ENCODE data around the gene MSLN. TPM values are rescaled to one million over a fixed set of nuclear protein-coding genes. Genes with fewer than 3 reads are reported as not detected.

MSLN gene
- total and polyA plus RNA-seq, 9 of the 15 experiments (the other 6 are each of a cell fraction or from before 2014, with no cell fraction given): not detected

GRCh38 chr16:720990-721764 is 39.4 kb upstream of the MSLN start, which contains the start of gene ANTKMT (continued):
- TF ChIP-seq, protein P1, sequence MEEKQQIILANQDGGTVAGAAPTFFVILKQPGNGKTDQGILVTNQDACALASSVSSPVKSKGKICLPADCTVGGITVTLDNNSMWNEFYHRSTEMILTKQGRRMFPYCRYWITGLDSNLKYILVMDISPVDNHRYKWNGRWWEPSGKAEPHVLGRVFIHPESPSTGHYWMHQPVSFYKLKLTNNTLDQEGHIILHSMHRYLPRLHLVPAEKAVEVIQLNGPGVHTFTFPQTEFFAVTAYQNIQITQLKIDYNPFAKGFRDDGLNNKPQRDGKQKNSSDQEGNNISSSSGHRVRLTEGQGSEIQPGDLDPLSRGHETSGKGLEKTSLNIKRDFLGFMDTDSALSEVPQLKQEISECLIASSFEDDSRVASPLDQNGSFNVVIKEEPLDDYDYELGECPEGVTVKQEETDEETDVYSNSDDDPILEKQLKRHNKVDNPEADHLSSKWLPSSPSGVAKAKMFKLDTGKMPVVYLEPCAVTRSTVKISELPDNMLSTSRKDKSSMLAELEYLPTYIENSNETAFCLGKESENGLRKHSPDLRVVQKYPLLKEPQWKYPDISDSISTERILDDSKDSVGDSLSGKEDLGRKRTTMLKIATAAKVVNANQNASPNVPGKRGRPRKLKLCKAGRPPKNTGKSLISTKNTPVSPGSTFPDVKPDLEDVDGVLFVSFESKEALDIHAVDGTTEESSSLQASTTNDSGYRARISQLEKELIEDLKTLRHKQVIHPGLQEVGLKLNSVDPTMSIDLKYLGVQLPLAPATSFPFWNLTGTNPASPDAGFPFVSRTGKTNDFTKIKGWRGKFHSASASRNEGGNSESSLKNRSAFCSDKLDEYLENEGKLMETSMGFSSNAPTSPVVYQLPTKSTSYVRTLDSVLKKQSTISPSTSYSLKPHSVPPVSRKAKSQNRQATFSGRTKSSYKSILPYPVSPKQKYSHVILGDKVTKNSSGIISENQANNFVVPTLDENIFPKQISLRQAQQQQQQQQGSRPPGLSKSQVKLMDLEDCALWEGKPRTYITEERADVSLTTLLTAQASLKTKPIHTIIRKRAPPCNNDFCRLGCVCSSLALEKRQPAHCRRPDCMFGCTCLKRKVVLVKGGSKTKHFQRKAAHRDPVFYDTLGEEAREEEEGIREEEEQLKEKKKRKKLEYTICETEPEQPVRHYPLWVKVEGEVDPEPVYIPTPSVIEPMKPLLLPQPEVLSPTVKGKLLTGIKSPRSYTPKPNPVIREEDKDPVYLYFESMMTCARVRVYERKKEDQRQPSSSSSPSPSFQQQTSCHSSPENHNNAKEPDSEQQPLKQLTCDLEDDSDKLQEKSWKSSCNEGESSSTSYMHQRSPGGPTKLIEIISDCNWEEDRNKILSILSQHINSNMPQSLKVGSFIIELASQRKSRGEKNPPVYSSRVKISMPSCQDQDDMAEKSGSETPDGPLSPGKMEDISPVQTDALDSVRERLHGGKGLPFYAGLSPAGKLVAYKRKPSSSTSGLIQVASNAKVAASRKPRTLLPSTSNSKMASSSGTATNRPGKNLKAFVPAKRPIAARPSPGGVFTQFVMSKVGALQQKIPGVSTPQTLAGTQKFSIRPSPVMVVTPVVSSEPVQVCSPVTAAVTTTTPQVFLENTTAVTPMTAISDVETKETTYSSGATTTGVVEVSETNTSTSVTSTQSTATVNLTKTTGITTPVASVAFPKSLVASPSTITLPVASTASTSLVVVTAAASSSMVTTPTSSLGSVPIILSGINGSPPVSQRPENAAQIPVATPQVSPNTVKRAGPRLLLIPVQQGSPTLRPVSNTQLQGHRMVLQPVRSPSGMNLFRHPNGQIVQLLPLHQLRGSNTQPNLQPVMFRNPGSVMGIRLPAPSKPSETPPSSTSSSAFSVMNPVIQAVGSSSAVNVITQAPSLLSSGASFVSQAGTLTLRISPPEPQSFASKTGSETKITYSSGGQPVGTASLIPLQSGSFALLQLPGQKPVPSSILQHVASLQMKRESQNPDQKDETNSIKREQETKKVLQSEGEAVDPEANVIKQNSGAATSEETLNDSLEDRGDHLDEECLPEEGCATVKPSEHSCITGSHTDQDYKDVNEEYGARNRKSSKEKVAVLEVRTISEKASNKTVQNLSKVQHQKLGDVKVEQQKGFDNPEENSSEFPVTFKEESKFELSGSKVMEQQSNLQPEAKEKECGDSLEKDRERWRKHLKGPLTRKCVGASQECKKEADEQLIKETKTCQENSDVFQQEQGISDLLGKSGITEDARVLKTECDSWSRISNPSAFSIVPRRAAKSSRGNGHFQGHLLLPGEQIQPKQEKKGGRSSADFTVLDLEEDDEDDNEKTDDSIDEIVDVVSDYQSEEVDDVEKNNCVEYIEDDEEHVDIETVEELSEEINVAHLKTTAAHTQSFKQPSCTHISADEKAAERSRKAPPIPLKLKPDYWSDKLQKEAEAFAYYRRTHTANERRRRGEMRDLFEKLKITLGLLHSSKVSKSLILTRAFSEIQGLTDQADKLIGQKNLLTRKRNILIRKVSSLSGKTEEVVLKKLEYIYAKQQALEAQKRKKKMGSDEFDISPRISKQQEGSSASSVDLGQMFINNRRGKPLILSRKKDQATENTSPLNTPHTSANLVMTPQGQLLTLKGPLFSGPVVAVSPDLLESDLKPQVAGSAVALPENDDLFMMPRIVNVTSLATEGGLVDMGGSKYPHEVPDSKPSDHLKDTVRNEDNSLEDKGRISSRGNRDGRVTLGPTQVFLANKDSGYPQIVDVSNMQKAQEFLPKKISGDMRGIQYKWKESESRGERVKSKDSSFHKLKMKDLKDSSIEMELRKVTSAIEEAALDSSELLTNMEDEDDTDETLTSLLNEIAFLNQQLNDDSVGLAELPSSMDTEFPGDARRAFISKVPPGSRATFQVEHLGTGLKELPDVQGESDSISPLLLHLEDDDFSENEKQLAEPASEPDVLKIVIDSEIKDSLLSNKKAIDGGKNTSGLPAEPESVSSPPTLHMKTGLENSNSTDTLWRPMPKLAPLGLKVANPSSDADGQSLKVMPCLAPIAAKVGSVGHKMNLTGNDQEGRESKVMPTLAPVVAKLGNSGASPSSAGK (IDR thresholded peaks at IDR 0.05): peak; percentile 97
- no peak; the same call in 1 of the 2 replicates for TF ChIP-seq ILF3 (IDR thresholded peaks at IDR 0.05; ENCODE audit: borderline replicate concordance)
- TF ChIP-seq, protein P2, sequence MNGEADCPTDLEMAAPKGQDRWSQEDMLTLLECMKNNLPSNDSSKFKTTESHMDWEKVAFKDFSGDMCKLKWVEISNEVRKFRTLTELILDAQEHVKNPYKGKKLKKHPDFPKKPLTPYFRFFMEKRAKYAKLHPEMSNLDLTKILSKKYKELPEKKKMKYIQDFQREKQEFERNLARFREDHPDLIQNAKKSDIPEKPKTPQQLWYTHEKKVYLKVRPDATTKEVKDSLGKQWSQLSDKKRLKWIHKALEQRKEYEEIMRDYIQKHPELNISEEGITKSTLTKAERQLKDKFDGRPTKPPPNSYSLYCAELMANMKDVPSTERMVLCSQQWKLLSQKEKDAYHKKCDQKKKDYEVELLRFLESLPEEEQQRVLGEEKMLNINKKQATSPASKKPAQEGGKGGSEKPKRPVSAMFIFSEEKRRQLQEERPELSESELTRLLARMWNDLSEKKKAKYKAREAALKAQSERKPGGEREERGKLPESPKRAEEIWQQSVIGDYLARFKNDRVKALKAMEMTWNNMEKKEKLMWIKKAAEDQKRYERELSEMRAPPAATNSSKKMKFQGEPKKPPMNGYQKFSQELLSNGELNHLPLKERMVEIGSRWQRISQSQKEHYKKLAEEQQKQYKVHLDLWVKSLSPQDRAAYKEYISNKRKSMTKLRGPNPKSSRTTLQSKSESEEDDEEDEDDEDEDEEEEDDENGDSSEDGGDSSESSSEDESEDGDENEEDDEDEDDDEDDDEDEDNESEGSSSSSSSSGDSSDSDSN (IDR thresholded peaks at IDR 0.05; ENCODE audit: borderline replicate concordance in 1 of 2, low read depth in 2 of 2, low read length in 2 of 2): peak; percentile 64 to 93
- peak; percentile 64 for TF ChIP-seq CREM (IDR thresholded peaks at IDR 0.05; ENCODE audit: low read depth)
- TF ChIP-seq, protein P3, sequence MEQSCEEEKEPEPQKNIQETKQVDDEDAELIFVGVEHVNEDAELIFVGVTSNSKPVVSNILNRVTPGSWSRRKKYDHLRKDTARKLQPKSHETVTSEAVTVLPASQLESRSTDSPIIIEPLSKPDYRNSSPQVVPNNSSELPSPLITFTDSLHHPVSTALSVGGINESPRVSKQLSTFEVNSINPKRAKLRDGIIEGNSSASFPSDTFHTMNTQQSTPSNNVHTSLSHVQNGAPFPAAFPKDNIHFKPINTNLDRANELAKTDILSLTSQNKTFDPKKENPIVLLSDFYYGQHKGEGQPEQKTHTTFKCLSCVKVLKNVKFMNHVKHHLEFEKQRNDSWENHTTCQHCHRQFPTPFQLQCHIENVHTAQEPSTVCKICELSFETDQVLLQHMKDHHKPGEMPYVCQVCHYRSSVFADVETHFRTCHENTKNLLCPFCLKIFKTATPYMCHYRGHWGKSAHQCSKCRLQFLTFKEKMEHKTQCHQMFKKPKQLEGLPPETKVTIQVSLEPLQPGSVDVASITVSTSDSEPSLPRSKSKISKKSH (CRISPR knock-in tag; IDR thresholded peaks at IDR 0.05): no peak
- TF ChIP-seq NKRF (IDR thresholded peaks at IDR 0.05; ENCODE audit: borderline replicate concordance): peak; percentile 44; the same call in 1 of the 2 replicates
- TF ChIP-seq MAFK (IDR thresholded peaks at IDR 0.05; ENCODE audit: low read length): no peak
